ENCODE data around the gene DENND11.

GRCh38 chr7:141737836-141738591, 36.0 kb upstream of the DENND11 start, which contains the start of gene SSBP1:
- TF ChIP-seq CTCF (IDR thresholded peaks at IDR 0.05) (peak; percentile 73 to 90 (median 77)), POLR2A (IDR thresholded peaks at IDR 0.05) (peak in 1 of 2 donors; percentile 58)
